CD4-positive, alpha-beta T cell treated with Interleukin-17A for 4 hours (primary cell): Measurements from ENCODE around the gene CARD6.
A peak's percentile ranks its signal among the peaks of the same experiment; 100 is the strongest.
"Not testable (repeated sequence)": the region's sequence is repeated elsewhere in the genome, so short reads cannot be mapped to it uniquely, and the experiment has no call there.

Experiments used
- DNase-seq: peaks from one replicate; pipeline ENCODE4 v3.0.0-alpha.2; 2020; ENCODE audit warnings: mixed read lengths

CARD6 gene

DNA sequence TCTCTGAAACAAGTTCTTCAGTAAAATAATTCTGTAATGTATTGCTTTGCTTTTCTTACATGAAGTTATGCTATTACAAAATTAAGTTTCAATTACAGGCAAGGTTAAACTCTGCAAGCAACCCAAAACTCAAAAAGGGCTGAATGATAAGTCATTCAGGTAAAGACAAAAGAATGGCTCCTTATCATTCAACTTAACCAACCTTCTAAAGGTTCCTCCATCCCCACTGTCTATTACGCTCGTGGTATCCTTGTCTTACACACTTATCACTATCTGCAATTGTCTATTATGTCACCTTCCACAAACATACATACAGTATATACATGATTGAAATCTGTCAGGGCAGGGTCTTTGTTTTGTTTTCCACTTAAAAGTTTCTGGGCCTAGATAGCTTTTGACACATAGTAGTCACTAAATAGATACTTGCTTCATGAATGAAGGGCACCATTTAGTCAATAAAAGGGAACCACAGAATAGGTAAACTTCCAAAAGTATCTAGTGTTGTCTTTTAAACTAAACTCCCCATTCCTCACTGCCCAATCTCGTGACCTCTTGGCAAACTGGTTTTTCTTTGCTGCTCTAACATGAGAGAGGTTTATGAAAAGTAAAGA is 13.0 kb upstream of the CARD6 start:
- DNase-seq: no peak

- DNase-seq: no peak
Observed at GRCh38 chr5:40828690-40829661, 12.2 kb upstream of the CARD6 start.

DNA sequence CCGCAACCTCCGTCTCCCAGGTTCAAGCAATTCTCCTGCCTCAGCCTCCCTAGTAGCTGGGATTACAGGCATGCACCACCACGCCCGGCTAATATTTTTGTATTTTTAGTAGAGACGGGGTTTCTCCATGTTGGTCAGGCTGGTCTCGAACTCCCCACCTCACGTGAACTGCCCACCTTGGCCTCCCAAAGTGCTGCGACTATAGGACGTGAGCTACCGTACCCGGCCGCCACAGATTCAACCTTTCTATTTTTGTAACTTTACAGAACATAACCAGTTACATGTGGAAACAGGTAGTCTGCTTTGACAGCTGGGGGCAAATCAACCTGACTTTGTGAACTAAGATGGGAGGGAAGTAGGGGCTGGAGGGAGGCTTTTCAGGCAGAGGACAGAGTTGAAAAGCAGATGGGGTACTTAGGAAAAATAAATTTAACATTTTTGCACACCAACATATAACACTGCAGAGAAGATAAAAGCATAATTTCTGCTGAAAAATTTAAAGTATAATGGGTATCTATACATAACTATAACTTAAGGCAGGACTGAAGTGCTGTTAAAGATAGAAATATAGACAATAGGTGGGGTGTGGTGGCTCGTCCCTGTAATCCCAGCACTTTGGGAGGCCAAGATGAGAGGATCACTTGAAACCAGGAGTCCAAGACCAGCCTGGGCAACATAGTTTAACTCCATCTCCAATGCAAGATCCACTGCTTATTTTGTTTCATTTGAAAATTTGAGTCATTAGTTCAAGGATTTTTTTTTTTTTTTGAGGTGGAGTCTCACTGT is 11.2 kb upstream of the CARD6 start:
- DNase-seq: no peak

DNA sequence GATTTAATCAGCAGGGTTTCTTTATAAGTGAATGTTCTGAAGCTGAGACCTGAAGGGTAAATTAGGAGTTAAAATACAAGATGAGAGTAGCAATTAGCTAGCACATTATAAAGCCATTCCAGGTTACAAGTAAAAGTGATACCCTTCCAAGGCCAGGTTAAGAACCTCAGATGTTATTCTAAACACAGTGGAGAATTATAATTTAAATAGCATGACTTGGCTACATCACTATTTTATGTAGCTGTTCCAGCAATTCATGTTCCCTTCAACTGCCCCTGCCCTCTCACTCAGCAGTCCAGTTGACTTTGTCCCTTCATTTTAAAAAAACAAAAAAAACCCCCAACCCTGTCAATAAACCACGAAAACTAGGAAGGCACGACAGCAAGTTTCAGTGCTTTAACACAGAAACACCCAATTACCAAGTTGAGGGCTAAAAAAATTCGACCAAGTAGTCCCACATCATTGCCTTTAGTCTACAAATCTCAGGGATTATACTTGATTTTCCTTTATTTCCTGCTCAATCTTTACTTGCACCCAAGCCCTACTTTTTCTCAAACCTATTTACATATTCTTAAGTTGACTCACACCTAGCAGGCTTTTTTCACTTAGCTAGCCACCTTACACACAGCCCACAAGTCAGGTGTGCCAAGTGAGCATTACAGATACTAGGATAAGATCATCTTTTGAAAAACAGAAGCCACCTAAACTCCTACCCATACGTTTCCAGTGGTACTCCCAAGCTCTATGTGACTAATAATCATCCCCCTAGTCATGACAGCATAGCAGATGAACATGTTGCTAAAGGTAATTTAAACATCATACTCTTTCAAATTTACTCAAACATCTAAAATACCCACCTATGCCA is 9.6 kb upstream of the CARD6 start:
- DNase-seq: no peak

- no peak for DNase-seq
Observed at GRCh38 chr5:40832345-40832744, 8.8 kb upstream of the CARD6 start.

GRCh38 chr5:40833712-40834229 is 7.4 kb upstream of the CARD6 start:
- DNase-seq: no peak

DNA sequence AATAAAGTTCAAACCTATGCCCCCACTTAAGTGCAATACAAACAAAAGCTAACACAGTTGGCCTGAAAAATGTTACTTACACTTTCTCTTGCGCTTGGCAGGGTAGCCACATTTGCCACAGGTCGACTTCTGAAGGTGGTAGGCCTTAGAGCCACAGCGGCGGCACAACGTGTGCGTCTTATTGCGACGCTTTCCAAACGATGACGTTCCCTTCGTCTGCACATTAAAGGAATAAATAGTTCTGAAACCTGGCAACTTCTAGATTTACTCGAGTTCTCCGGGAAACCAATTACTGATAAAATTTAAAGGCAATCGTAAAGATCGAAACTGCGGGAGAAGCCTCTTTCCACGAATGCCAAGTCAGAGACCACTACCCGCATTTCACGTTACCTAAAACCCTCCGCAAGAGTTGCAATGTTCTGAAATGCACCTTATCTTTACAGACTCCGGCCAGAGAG is 6.7 kb upstream of the CARD6 start:
- DNase-seq: peak; percentile 42

GRCh38 chr5:40834849-40835787 is 6.0 kb upstream of the CARD6 start, which contains the start of gene RPL37:
Gene RPL37, minus strand, starts transcription at chr5:40835222. Its CDS starts 37 bp downstream, at chr5:40835185.
- peak; percentile 90 for DNase-seq

- DNase-seq: no peak
Observed at GRCh38 chr5:40838086-40838485, 3.1 kb upstream of the CARD6 start.

GRCh38 chr5:40842351-40842750 is 1.2 kb downstream of the CARD6 start:
- no peak for DNase-seq

GRCh38 chr5:40844565-40844964 is 3.4 kb downstream of the CARD6 start:
- no peak for DNase-seq

DNA sequence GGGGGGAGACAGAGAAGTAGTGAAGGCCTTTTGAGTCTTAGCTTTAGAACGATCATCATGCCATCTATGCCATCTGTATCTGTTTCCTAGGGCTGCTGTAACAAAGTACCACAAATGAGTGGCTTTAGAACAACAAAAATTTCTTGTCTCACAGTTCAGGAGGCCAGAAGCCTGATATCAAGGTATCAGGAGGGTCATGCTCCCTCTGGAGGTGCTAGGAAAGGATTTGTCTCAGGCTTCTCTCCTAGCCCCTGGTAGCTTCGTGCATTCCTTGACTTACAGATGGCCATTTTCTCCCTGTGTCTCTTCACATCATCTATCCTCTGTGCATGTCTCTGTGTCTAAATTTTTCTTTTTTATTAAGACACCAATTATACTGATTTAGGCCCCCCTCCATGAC is 5.2 kb downstream of the CARD6 start:
- no peak for DNase-seq

DNA sequence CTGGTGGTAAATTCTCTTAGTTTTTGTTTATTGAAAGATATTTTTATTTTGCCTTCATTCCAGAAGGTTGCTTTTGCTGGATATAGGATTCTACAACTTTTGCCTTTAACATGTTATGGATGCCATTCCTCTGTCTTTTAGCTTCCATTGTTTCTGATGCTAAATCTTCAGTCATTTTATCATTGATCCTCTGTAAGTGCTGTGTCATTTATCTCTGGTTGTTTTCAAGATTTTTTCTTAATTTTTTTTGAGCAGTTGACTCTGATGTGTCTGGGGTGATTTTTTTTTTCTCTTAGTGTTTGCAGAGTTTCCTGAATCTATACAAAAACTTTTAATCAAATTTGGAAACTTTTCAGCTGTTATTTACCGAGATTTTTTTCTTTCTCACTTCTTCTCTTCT is 6.4 kb downstream of the CARD6 start:
- no peak for DNase-seq

DNA sequence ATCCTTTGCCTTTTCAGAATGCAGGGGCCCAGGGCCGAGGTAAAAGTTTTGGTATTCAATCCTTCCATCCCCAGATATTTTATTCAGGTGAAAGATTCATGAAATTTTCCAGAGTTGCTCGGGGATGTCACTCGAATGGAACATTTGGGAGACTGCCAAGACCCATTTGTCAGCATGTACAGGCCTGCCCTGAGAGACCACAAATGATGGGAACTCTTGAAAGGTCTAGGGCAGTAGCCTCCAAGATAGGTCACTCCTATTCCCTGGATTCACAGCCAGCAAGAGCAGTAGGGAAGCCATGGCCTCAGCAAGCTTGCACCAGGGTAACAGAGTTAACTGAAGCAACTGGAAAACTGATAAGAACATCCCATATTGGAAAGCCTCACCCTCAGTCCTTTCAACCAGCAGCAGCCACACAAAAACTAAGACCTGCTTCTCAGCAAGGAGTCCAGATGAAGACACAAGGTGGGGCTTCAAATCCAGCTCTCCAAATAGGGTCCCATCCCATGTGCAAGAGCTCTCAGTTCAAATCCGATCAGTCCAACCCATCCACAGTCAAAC is 12.5 kb downstream of the CARD6 start:
- no peak for DNase-seq

DNA sequence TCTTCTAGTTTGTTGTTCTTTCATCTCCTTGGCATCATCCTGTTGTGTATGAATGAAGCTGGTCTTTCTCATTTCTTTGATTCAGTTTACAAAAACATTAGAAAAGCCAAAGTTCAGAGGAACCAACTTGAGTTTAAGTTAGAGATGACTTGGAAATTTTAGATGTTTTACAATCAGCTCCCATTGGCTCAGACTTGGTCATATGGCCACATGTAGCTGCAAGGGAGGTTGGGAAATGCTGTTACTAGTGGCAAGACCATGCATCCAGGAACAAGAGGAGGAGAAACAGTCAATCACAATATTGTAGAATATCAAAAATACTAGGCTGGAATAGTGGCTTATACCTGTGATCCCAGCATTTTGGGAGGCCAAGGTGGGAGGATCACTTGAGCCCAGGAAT is 19.5 kb downstream of the CARD6 start:
- no peak for DNase-seq

GRCh38 chr5:40865004-40865403 is 23.8 kb downstream of the CARD6 start:
- not testable (repeated sequence) for DNase-seq

DNA sequence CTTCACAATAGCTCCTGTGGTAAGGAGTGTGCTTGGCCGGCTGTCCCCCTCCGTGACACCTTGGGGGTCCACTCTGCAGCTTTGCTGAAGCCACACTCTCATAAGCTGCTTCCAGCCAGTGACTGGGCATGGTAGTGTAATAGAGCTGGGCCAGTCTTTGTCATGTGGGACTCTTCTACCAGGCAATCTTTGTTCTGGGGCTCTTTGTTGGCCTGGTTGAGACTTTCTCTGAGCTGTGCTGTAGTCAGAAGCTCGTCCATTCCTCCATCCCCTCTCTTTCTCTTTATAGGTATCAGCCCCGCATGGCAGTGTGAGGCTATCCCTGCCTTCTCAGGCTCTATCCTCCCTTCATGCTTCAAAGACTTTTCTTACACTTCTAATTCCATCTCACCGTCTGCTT is 25.7 kb downstream of the CARD6 start:
- DNase-seq: no peak

DNA sequence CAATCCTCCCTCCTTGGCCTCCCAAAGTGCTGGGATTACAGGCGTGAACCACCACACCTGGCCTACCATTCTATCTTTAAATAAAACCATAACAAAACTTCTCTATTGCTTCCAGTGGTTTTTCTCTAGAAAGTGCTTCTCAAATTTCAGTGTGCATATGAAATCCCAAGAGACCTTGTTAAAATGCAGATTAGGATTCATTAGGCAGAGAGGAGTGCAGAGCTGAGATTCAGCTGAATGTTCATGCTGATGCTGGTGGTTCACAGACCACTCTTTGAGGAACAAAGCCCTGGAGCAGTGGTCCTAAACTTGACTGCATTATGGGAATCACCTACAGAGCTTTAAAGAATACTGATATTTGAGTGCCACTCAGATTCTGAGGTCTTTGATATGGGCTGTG is 28.2 kb downstream of the CARD6 start:
- DNase-seq: no peak

GRCh38 chr5:40871177-40871576 is 30.0 kb downstream of the CARD6 start:
- DNase-seq: no peak

DNA sequence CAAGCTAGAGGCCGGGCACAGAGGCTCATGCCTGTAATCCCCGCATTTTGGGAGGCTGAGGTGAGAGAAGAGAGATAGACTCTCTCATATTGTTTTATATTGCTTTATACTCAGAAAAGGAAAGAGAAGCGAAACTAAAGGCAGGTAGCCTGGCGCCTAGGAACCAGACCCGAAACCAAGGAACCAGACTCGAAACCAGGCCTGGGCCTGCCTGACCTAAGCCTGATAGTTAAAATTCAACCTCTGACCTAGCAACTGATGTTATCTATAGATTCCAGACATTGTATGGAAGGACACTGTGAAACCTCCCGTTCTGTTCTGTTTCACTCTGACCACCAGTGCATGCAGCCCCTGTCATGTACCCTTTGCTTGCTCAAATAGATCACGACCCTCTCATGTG is 31.1 kb downstream of the CARD6 start:
- DNase-seq: not testable (repeated sequence)
